HepG2 (cell line): ENCODE data around the gene TP53I3. TPM values are rescaled to one million over a fixed set of nuclear protein-coding genes. Genes with fewer than 3 reads are reported as not detected.

Experiments
- ATF4 ChIP-seq, 2 experiments: fragments of 450-650 bp in 1 of 2; sonication (generic) in 1 of 2; formaldehyde crosslinking; IDR thresholded peaks; 2 replicates each; pipeline versions ENCODE4 v1.5.0 to v1.8.0; 2020 to 2022; ENCODE audit warnings: mild to moderate bottlenecking in 1 of 2, missing genetic modification reagents in 1 of 2
- LRRFIP1 ChIP-seq: sonication (generic); formaldehyde crosslinking; conservative IDR thresholded peaks from 2 replicates; pipeline ENCODE4 v1.4.0; 2020; ENCODE audit warnings: missing genetic modification reagents
- NKX3-1 ChIP-seq: sonication (generic); formaldehyde crosslinking; IDR thresholded peaks from 2 replicates; pipeline ENCODE4 v1.5.0; 2020; ENCODE audit warnings: missing genetic modification reagents
- NONO ChIP-seq, 2 experiments: fragments of 450-650 bp in 1 of 2; sonication (generic) in 1 of 2; formaldehyde crosslinking in 1 of 2; IDR thresholded peaks in 1 of 2; conservative IDR thresholded peaks in 1 of 2; 2 replicates each; pipeline versions ENCODE4 v1.6.1 to v1.8.0; 2017 to 2022; ENCODE audit warnings: mild to moderate bottlenecking in 1 of 2, missing genetic modification reagents in 1 of 2, moderate library complexity in 1 of 2
- POLR2AphosphoS5 ChIP-seq: IDR thresholded peaks from 2 replicates; pipeline ENCODE4 v1.6.1; 2012; ENCODE audit warnings: low read depth, low read length
- SOX13 ChIP-seq, 3 experiments: fragments of 450-650 bp in 1 of 3; sonication (generic) in 1 of 3; formaldehyde crosslinking in 1 of 3; IDR thresholded peaks in 2 of 3; conservative IDR thresholded peaks in 1 of 3; 2 replicates each; pipeline versions ENCODE4 v1.5.0 to v1.6.1; 2016 to 2020; ENCODE audit warnings: antibody characterized with exemption in 1 of 3, mild to moderate bottlenecking in 1 of 3, missing compliant biosample characterization in 1 of 3, missing genetic modification reagents in 1 of 3, moderate library complexity in 1 of 3
- SSRP1 ChIP-seq: IDR thresholded peaks from 2 replicates; pipeline ENCODE4 v1.6.1; 2016; ENCODE audit warnings: control low read depth
- SYNCRIP ChIP-seq: fragments of 200-400 bp; formaldehyde crosslinking; IDR thresholded peaks from 2 replicates; pipeline ENCODE4 v1.6.1; 2018; ENCODE audit warnings: mild to moderate bottlenecking, low read depth, low read length; ENCODE audit not compliant: insufficient read depth
- TCF7L2 ChIP-seq: IDR thresholded peaks from 2 replicates; pipeline ENCODE4 v1.6.1; 2011; ENCODE audit warnings: mild to moderate bottlenecking, low read depth, low read length, moderate library complexity
- ZBTB4 ChIP-seq: sonication (generic); formaldehyde crosslinking; IDR thresholded peaks from 2 replicates; pipeline ENCODE4 v1.4.0; 2020; ENCODE audit warnings: missing genetic modification reagents, mild to moderate bottlenecking, borderline replicate concordance
- ZBTB8A ChIP-seq: sonication (generic); formaldehyde crosslinking; IDR thresholded peaks from 2 replicates; pipeline ENCODE4 v1.4.0; 2020; ENCODE audit warnings: mild to moderate bottlenecking, low read depth, missing genetic modification reagents, borderline replicate concordance
- ZNF143 ChIP-seq: sonication (generic); formaldehyde crosslinking; IDR thresholded peaks from 2 replicates; pipeline ENCODE4 v1.4.0; 2020; ENCODE audit warnings: missing genetic modification reagents
- ZNF260 ChIP-seq: sonication (generic); formaldehyde crosslinking; IDR thresholded peaks from 2 replicates; pipeline ENCODE4 v1.4.0; 2020; ENCODE audit warnings: missing genetic modification reagents, low read depth, mild to moderate bottlenecking, borderline replicate concordance
- ZNF296 ChIP-seq: sonication (generic); formaldehyde crosslinking; conservative IDR thresholded peaks from 2 replicates; pipeline ENCODE4 v1.5.0; 2020; ENCODE audit warnings: mild to moderate bottlenecking, missing genetic modification reagents
- ZNF382 ChIP-seq: sonication (generic); formaldehyde crosslinking; IDR thresholded peaks from 2 replicates; pipeline ENCODE4 v1.5.0; 2020; ENCODE audit warnings: missing genetic modification reagents, mild to moderate bottlenecking, borderline replicate concordance
- ZNF546 ChIP-seq: sonication (generic); formaldehyde crosslinking; conservative IDR thresholded peaks from 2 replicates; pipeline ENCODE4 v1.8.1; 2023; ENCODE audit warnings: mild to moderate bottlenecking, missing genetic modification reagents
- ZNF652 ChIP-seq: IDR thresholded peaks from 2 replicates; pipeline ENCODE4 v1.6.1; 2016; ENCODE audit warnings: low read depth, borderline replicate concordance
- polyA plus RNA-seq, 8 experiments: library from polyadenylated mRNA; depleted of rRNA in 3 of 8; stranded (reverse) in 7 of 8; unstranded in 1 of 8; fragments of >200 nt; fragmentation: Illumina TruSeq in 4 of 8; extraction: Trizol in 4 of 8; gene quantifications; 2 replicates each; pipeline versions ENCODE4 v1.2.1 to v1.2.3, GENCODE V29; 2011 to 2016; ENCODE audit warnings: low read depth in 4 of 8, missing spikeins in 1 of 8, mixed read lengths in 1 of 8; ENCODE audit not compliant: insufficient read depth in 1 of 8
- total RNA-seq, 5 experiments: library from RNA; depleted of rRNA; stranded (reverse); fragments of >200 nt; fragmentation: Illumina TruSeq; extraction: Trizol; gene quantifications; 2 replicates each; pipeline ENCODE4 v1.2.3, GENCODE V29; 2016; ENCODE audit warnings: low read depth in 1 of 5
- TF ChIP-seq, protein P1 (sequence below): sonication (generic); formaldehyde crosslinking; conservative IDR thresholded peaks from 2 replicates; pipeline ENCODE4 v1.8.0; 2022; ENCODE audit warnings: mild to moderate bottlenecking, moderate library complexity, missing genetic modification reagents

The TP53I3 gene
- total and polyA plus RNA-seq, 2 of the 13 experiments (the other 11 are each of a cell fraction or from before 2014, with no cell fraction given): 25.0 to 44.1 TPM

- TF ChIP-seq, protein P1, sequence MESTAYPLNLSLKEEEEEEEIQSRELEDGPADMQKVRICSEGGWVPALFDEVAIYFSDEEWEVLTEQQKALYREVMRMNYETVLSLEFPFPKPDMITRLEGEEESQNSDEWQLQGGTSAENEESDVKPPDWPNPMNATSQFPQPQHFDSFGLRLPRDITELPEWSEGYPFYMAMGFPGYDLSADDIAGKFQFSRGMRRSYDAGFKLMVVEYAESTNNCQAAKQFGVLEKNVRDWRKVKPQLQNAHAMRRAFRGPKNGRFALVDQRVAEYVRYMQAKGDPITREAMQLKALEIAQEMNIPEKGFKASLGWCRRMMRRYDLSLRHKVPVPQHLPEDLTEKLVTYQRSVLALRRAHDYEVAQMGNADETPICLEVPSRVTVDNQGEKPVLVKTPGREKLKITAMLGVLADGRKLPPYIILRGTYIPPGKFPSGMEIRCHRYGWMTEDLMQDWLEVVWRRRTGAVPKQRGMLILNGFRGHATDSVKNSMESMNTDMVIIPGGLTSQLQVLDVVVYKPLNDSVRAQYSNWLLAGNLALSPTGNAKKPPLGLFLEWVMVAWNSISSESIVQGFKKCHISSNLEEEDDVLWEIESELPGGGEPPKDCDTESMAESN (CRISPR knock-in tag): peak; percentile 99
- TF ChIP-seq ZNF652 (CRISPR knock-in tag) (peak; percentile 47; the same call in 1 of the 2 replicates), ZBTB4 (CRISPR knock-in tag) (peak; percentile 88; the same call in 1 of the 2 replicates), NONO (IDR thresholded peaks at IDR 0.05) (no peak), NONO (CRISPR knock-in tag; conservative IDR thresholded peaks at IDR 0.05) (peak; percentile 98), ZNF546 (CRISPR knock-in tag) (peak; percentile 90; the same call in 1 of the 2 replicates), ZNF143 (CRISPR knock-in tag) (peak; percentile 75), LRRFIP1 (CRISPR knock-in tag) (peak; percentile 36; the same call in 1 of the 2 replicates), POLR2AphosphoS5 (peak; percentile 98), SOX13 (IDR thresholded peaks at IDR 0.05) (0 out of 2 replicates have a peak, but pooled peaks have one; percentile 9), SOX13 (CRISPR knock-in tag; conservative IDR thresholded peaks at IDR 0.05 in 1 of 2, IDR thresholded peaks at IDR 0.05 in 1 of 2) (peak in 1 of 2 experiments; percentile 83; a peak in 2 of 4 replicates), ZBTB8A (CRISPR knock-in tag) (no peak), SYNCRIP (no peak), SSRP1 (peak; percentile 95), ZNF296 (CRISPR knock-in tag) (no peak; the same call in 1 of the 2 replicates), TCF7L2 (no peak), ATF4 (CRISPR knock-in tag; IDR thresholded peaks at IDR 0.05) (peak in 1 of 2 experiments; percentile 57; a peak in 1 of 4 replicates), NKX3-1 (CRISPR knock-in tag) (peak; percentile 86), ZNF382 (no peak), ZNF260 (CRISPR knock-in tag) (peak; percentile 90; the same call in 1 of the 2 replicates)
Observed at GRCh38 chr2:24075915-24076848, 8.5 kb downstream of the TP53I3 start, which contains the start of gene SF3B6 (continued).
